HepG2 (cell line): ENCODE measurements around the gene M1AP. TPM values are rescaled to one million over a fixed set of nuclear protein-coding genes. Genes with fewer than 3 reads are reported as not detected.

Experiments
- ATF1 ChIP-seq: IDR thresholded peaks from 2 replicates; pipeline ENCODE4 v1.6.1; 2016; ENCODE audit warnings: mild to moderate bottlenecking, control low read depth
- ATF7-NPFF ChIP-seq: sonication (generic); formaldehyde crosslinking; IDR thresholded peaks from 2 replicates; pipeline ENCODE4 v1.8.1; 2023; ENCODE audit warnings: mild to moderate bottlenecking, low read depth, missing genetic modification reagents, moderate library complexity
- BHLHE40 ChIP-seq: IDR thresholded peaks from 2 replicates; pipeline ENCODE4 v1.6.1; 2011; ENCODE audit warnings: low read length, improper control_type of control experiment
- E2F2 ChIP-seq: sonication (generic); formaldehyde crosslinking; IDR thresholded peaks from 2 replicates; pipeline ENCODE4 v1.4.0; 2020; ENCODE audit warnings: missing genetic modification reagents, borderline replicate concordance
- ERF ChIP-seq: IDR thresholded peaks from 2 replicates; pipeline ENCODE4 v1.6.1; 2018; ENCODE audit warnings: missing biosample characterization, missing genetic modification reagents
- FLYWCH1 ChIP-seq: sonication (generic); formaldehyde crosslinking; IDR thresholded peaks from 2 replicates; pipeline ENCODE4 v1.8.1; 2023; ENCODE audit warnings: mild to moderate bottlenecking, missing genetic modification reagents
- FOXO4 ChIP-seq: sonication (generic); formaldehyde crosslinking; conservative IDR thresholded peaks from 2 replicates; pipeline ENCODE4 v1.8.1; 2023; ENCODE audit warnings: missing genetic modification reagents
- GMEB2 ChIP-seq: IDR thresholded peaks from 2 replicates; pipeline ENCODE4 v1.6.1; 2016; ENCODE audit warnings: missing biosample characterization, missing genetic modification reagents, low read depth
- KDM5A ChIP-seq: fragments of 200-600 bp; sonication (generic); IDR thresholded peaks from 2 replicates; pipeline ENCODE4 v1.7.0; 2018; ENCODE audit warnings: antibody characterized with exemption, mild to moderate bottlenecking, low read length, borderline replicate concordance
- KMT2A ChIP-seq: sonication (generic); formaldehyde crosslinking; IDR thresholded peaks from 2 replicates; pipeline ENCODE4 v1.4.0; 2020; ENCODE audit warnings: missing genetic modification reagents
- NFKBIZ ChIP-seq: IDR thresholded peaks from 2 replicates; pipeline ENCODE4 v1.6.1; 2018; ENCODE audit warnings: missing genetic modification reagents, missing compliant biosample characterization
- NR2C2 ChIP-seq: sonication (generic); formaldehyde crosslinking; IDR thresholded peaks from 2 replicates; pipeline ENCODE4 v1.4.0; 2020; ENCODE audit warnings: missing genetic modification reagents, mild to moderate bottlenecking, moderate library complexity, borderline replicate concordance
- RCOR2 ChIP-seq: IDR thresholded peaks from 2 replicates; pipeline ENCODE4 v1.6.1; 2016; ENCODE audit warnings: missing biosample characterization, missing genetic modification reagents
- SOX13 ChIP-seq, 3 experiments: fragments of 450-650 bp in 1 of 3; sonication (generic) in 1 of 3; formaldehyde crosslinking in 1 of 3; IDR thresholded peaks in 2 of 3; conservative IDR thresholded peaks in 1 of 3; 2 replicates each; pipeline versions ENCODE4 v1.5.0 to v1.6.1; 2016 to 2020; ENCODE audit warnings: antibody characterized with exemption in 1 of 3, mild to moderate bottlenecking in 1 of 3, missing compliant biosample characterization in 1 of 3, missing genetic modification reagents in 1 of 3, moderate library complexity in 1 of 3
- SPEN ChIP-seq: sonication (generic); formaldehyde crosslinking; IDR thresholded peaks from 2 replicates; pipeline ENCODE4 v1.5.1; 2020; ENCODE audit warnings: low read depth, mild to moderate bottlenecking, missing genetic modification reagents
- SRF ChIP-seq: IDR thresholded peaks from 2 replicates; pipeline ENCODE4 v1.6.1; 2011; ENCODE audit warnings: mild to moderate bottlenecking, low read depth, low read length, moderate library complexity
- THAP11 ChIP-seq: IDR thresholded peaks from 2 replicates; pipeline ENCODE4 v1.6.1; 2016; ENCODE audit warnings: missing biosample characterization, missing genetic modification reagents
- ZNF331 ChIP-seq: sonication (generic); formaldehyde crosslinking; IDR thresholded peaks from 2 replicates; pipeline ENCODE4 v1.4.0; 2020; ENCODE audit warnings: missing genetic modification reagents
- ZNF382 ChIP-seq: sonication (generic); formaldehyde crosslinking; IDR thresholded peaks from 2 replicates; pipeline ENCODE4 v1.5.0; 2020; ENCODE audit warnings: missing genetic modification reagents, mild to moderate bottlenecking, borderline replicate concordance
- polyA plus RNA-seq, 8 experiments: library from polyadenylated mRNA; depleted of rRNA in 3 of 8; stranded (reverse) in 7 of 8; unstranded in 1 of 8; fragments of >200 nt; fragmentation: Illumina TruSeq in 4 of 8; extraction: Trizol in 4 of 8; gene quantifications; 2 replicates each; pipeline versions ENCODE4 v1.2.1 to v1.2.3, GENCODE V29; 2011 to 2016; ENCODE audit warnings: low read depth in 4 of 8, missing spikeins in 1 of 8, mixed read lengths in 1 of 8; ENCODE audit not compliant: insufficient read depth in 1 of 8
- total RNA-seq, 5 experiments: library from RNA; depleted of rRNA; stranded (reverse); fragments of >200 nt; fragmentation: Illumina TruSeq; extraction: Trizol; gene quantifications; 2 replicates each; pipeline ENCODE4 v1.2.3, GENCODE V29; 2016; ENCODE audit warnings: low read depth in 1 of 5
- TF ChIP-seq, protein P1 (sequence below): sonication (generic); formaldehyde crosslinking; IDR thresholded peaks from 2 replicates; pipeline ENCODE4 v1.4.0; 2020; ENCODE audit warnings: low read depth, mild to moderate bottlenecking, missing genetic modification reagents
- TF ChIP-seq, protein P2 (sequence below): sonication (generic); formaldehyde crosslinking; IDR thresholded peaks from 2 replicates; pipeline ENCODE4 v1.4.0; 2020; ENCODE audit warnings: missing genetic modification reagents

Gene M1AP
- total and polyA plus RNA-seq, 2 of the 13 experiments (the other 11 are each of a cell fraction or from before 2014, with no cell fraction given), result not detected

- TF ChIP-seq ZNF382 (CRISPR knock-in tag) (no peak), GMEB2 (CRISPR knock-in tag) (no peak), NR2C2 (CRISPR knock-in tag) (no peak), ERF (CRISPR knock-in tag) (0 out of 2 replicates have a peak, but pooled peaks have one; percentile 41), KDM5A (no peak), BHLHE40 (peak; percentile 15; the same call in 1 of the 2 replicates), SPEN (CRISPR knock-in tag) (no peak), RCOR2 (CRISPR knock-in tag) (no peak), THAP11 (CRISPR knock-in tag) (0 out of 2 replicates have a peak, but pooled peaks have one; percentile 23), NFKBIZ (CRISPR knock-in tag) (no peak), SRF (no peak), FOXO4 (CRISPR knock-in tag) (no peak), ZNF331 (0 out of 2 replicates have a peak, but pooled peaks have one; percentile 25), ATF1 (no peak), E2F2 (CRISPR knock-in tag) (no peak), FLYWCH1 (CRISPR knock-in tag) (no peak), ATF7-NPFF (no peak), KMT2A (CRISPR knock-in tag) (no peak), SOX13 (IDR thresholded peaks at IDR 0.05) (no peak), SOX13 (CRISPR knock-in tag; conservative IDR thresholded peaks at IDR 0.05 in 1 of 2, IDR thresholded peaks at IDR 0.05 in 1 of 2) (no peak)
- TF ChIP-seq, protein P1, sequence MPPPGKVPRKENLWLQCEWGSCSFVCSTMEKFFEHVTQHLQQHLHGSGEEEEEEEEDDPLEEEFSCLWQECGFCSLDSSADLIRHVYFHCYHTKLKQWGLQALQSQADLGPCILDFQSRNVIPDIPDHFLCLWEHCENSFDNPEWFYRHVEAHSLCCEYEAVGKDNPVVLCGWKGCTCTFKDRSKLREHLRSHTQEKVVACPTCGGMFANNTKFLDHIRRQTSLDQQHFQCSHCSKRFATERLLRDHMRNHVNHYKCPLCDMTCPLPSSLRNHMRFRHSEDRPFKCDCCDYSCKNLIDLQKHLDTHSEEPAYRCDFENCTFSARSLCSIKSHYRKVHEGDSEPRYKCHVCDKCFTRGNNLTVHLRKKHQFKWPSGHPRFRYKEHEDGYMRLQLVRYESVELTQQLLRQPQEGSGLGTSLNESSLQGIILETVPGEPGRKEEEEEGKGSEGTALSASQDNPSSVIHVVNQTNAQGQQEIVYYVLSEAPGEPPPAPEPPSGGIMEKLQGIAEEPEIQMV (CRISPR knock-in tag), result no peak
- TF ChIP-seq, protein P2, sequence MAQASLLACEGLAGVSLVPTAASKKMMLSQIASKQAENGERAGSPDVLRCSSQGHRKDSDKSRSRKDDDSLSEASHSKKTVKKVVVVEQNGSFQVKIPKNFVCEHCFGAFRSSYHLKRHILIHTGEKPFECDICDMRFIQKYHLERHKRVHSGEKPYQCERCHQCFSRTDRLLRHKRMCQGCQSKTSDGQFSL (CRISPR knock-in tag), result no peak
Measured at GRCh38 chr2:74690571-74690970, 42.4 kb upstream of the M1AP start (continued).
